ENCODE data around the gene SEZ6L2. TPM values are rescaled to one million over a fixed set of nuclear protein-coding genes. Genes with fewer than 3 reads are reported as not detected.

The SEZ6L2 gene
- total and polyA plus RNA-seq, 8 donors = 12.6 to 38.8 (median 18.3) TPM

DNA sequence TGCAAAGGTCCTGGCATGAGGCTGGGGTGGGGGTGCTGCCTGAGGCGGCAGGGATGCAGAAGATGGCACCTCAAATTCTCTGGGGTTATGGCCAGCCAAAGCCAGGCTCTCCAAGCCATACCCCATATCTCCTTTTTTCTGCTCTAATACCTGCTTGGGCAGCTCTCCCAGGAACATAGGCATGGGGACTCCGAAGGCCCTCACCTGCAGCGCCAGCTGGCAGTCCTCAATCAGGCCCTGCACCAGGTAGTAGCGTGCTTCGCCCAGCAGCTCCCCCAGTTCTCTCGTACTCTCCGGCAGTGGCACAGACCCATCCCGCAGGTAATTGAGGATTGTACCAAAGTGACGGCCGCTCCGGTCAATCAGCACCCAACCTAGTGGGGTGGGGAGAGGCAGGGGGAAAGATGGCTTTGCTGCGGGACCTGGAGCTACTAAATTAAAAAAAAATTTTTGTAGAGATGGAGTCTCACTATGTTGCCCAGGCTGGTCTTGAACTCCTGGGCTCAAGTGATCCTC lies 23.7 kb upstream of the SEZ6L2 start:
- peaks cover 0 to 16% (median 13%) of the 10 kb centered on the region in 3 donors for H3K4me1 ChIP-seq
- no peak overlapping the region for H3K4me3 ChIP-seq
- no peak for FAIRE-seq
- no peak for ATAC-seq
- intact Hi-C loops (cut with DNase I) = no loop called here
- H3K27ac ChIP-seq = no peak overlapping the region
- no peaks in the 10 kb centered on the region for H3K9me3 ChIP-seq
- no peak for DNase-seq
- TF ChIP-seq, protein P1, sequence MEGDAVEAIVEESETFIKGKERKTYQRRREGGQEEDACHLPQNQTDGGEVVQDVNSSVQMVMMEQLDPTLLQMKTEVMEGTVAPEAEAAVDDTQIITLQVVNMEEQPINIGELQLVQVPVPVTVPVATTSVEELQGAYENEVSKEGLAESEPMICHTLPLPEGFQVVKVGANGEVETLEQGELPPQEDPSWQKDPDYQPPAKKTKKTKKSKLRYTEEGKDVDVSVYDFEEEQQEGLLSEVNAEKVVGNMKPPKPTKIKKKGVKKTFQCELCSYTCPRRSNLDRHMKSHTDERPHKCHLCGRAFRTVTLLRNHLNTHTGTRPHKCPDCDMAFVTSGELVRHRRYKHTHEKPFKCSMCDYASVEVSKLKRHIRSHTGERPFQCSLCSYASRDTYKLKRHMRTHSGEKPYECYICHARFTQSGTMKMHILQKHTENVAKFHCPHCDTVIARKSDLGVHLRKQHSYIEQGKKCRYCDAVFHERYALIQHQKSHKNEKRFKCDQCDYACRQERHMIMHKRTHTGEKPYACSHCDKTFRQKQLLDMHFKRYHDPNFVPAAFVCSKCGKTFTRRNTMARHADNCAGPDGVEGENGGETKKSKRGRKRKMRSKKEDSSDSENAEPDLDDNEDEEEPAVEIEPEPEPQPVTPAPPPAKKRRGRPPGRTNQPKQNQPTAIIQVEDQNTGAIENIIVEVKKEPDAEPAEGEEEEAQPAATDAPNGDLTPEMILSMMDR (IDR thresholded peaks at IDR 0.05) = no peak
- 97 to 98% methylated on average over 12 of the region's 12 CpGs for WGBS, 2 donors
- peaks cover 0 to 16% (median 0%) of the 10 kb centered on the region in 3 donors for H3K36me3 ChIP-seq
- no peaks in the 10 kb centered on the region for H3K27me3 ChIP-seq

DNA sequence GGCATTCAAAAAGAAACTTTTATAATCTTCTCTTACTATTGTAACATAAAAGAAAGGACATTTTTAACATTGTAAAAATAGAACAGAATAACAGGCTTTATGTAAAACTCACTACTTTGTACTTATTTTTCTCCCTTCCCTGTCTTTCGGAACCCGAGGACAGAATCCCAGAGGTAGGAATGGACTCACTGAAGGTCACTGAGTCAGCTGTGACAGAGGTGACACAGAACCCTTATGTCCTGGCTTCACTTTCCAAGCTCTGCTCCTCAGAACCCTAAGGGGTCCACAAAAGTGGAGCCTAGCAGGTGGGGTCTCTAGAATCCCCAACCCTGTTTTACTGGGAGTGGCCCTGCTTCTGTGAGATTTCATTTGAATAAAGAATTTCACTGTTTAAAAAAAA lies 23.0 kb upstream of the SEZ6L2 start:
- TF ChIP-seq, protein P1 (IDR thresholded peaks at IDR 0.05) = no peak
- no peaks in the 10 kb centered on the region for H3K9me3 ChIP-seq
- no peak for ATAC-seq
- H3K36me3 ChIP-seq = peaks cover 0 to 16% (median 0%) of the 10 kb centered on the region in 3 donors
- DNase-seq = no peak
- H3K27me3 ChIP-seq = no peaks in the 10 kb centered on the region
- H3K4me3 ChIP-seq = no peak overlapping the region
- H3K27ac ChIP-seq = no peak overlapping the region
- intact Hi-C loops (cut with DNase I) = no loop called here
- FAIRE-seq = no peak
- H3K4me1 ChIP-seq = peaks cover 0 to 15% (median 13%) of the 10 kb centered on the region in 3 donors
- 88% methylated on average over 2 of the region's 2 CpGs for WGBS, 2 donors

DNA sequence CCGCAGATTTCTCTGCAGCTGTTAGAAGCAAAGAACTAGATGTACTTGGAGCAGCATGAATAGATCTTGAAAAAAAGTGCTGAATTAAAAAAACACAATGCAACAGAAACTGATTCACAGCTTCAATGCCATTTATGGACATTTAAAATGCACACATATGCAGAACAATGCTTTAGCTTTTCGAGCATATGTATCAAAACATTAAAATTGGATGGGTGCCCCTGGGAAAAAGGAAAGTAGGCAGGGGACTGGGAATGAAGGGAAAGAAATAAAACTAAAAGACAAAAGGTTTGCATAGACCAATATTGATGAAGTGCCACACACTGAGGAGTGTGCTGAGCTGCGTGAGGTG lies 21.7 kb upstream of the SEZ6L2 start:
- Histone ChIP-seq H3K4me1 (peaks cover 0 to 10% (median 9%) of the 10 kb centered on the region in 3 donors), H3K36me3 (peaks cover 0 to 16% (median 0%) of the 10 kb centered on the region in 3 donors), H3K27ac (no peak overlapping the region), H3K27me3 (no peaks in the 10 kb centered on the region), H3K9me3 (no peaks in the 10 kb centered on the region), H3K4me3 (no peak overlapping the region)
- 89 to 90% methylated on average over 3 of the region's 3 CpGs for WGBS, 2 donors
- FAIRE-seq (no peak), DNase-seq (no peak), ATAC-seq (no peak)
- TF ChIP-seq, protein P1 (IDR thresholded peaks at IDR 0.05) = no peak
- intact Hi-C loops (cut with DNase I) = no loop called here

DNA sequence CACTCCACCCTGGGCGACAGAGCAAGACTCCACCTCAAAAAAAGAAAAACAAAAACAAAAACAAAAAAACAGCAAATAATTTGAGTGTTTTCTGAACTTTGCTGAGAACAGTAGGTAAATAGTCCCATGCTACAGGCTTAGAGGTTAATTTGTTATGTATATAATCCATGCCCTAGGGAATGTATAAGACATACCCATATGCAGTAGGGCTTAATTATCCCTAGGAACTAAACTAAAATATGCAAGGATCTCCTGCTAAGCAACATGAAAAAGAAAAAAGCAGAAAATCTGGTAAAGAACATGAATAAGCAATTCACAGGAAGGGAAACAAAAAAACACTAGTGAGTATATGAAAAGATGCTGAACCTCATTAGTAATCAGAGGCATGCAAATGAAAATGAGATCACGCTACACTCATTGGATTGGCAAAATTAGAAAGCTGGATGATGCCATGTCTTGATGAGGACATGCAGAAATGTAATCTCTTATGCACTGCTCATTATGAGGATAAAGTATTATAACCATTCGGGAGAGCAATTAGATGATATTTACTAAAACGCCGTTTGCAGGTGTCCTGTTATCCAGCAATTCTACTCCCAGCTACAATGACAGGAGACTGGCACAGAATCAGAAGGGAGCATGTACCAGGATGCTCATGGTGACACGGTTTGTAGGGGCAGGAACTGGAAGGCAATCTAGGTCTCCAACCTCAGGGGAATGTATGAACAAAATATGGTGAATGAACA lies 21.1 kb upstream of the SEZ6L2 start:
- Histone ChIP-seq H3K27me3 (no peaks in the 10 kb centered on the region), H3K4me1 (peaks cover 0 to 10% (median 9%) of the 10 kb centered on the region in 3 donors), H3K4me3 (no peak overlapping the region), H3K9me3 (no peaks in the 10 kb centered on the region), H3K27ac (no peak overlapping the region), H3K36me3 (peaks cover 0 to 16% (median 0%) of the 10 kb centered on the region in 3 donors)
- DNase-seq (no peak), FAIRE-seq (no peak), ATAC-seq (no peak)
- WGBS, 2 donors = 71 to 79% methylated on average over 6 of the region's 6 CpGs
- intact Hi-C loops (cut with DNase I) = no loop called here
- TF ChIP-seq, protein P1 (IDR thresholded peaks at IDR 0.05) = no peak

DNA sequence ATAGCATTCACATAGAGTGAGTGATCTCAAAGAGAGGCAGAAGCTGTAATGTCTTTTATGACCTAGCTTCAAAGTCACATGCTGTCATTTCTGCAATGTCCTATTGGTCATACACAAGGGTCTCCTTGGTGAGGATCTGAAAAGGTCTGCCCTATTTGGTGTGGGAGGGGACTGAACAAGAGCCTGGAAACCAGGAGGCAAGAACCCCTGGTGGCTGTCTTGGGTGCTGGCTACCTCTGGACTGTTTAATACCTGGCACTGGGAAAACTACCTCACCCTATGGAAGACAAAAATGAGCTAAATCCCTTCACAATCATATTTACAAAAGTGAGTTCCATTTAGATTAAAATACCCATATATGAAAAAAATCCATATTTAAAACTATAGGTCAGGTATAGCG lies 17.6 kb upstream of the SEZ6L2 start:
- Histone ChIP-seq H3K9me3 (no peaks in the 10 kb centered on the region), H3K36me3 (peaks cover 0 to 16% (median 0%) of the 10 kb centered on the region in 3 donors), H3K4me3 (no peak overlapping the region), H3K27ac (no peak overlapping the region), H3K27me3 (no peaks in the 10 kb centered on the region), H3K4me1 (no peaks in the 10 kb centered on the region)
- TF ChIP-seq, protein P1 (IDR thresholded peaks at IDR 0.05) = no peak
- DNase-seq (no peak), FAIRE-seq (no peak), ATAC-seq (no peak)
- intact Hi-C loops (cut with DNase I) = no loop called here
- 95 to 96% methylated on average over 1 of the region's 1 CpG for WGBS, 2 donors
